ENCODE measurements around the gene AFAP1L1.

DNA sequence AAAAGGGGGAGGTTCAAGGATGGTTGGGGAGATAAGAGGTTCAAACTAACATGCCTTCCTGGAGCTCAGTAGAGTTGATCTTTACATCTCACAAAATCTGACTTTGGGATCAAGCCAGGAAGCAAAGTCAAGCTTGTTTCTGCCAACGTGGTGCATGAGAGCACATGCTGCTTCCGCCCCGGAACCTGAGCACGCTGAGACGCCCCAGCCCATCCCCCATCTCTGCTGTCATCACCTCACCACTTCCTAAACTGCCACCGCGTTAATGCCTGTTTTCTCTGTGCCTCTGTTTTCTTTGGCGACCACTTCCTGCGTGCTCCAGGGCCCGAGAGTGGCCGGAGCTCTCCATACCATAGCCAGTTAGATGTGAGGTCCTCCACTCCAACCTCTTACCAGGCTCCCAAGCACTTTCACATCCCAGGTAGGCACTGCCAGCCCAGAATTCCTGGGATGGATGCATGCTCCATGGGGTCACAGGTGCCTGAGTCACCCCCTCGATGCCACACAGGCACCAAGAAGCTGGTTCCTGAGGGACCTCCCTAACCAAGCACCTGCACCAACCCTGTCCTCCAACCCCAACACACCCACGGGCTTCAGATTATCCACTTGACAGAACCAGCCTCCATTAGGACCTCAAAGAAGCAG, 31.2 kb upstream of the AFAP1L1 start:
- TF ChIP-seq, protein P1, sequence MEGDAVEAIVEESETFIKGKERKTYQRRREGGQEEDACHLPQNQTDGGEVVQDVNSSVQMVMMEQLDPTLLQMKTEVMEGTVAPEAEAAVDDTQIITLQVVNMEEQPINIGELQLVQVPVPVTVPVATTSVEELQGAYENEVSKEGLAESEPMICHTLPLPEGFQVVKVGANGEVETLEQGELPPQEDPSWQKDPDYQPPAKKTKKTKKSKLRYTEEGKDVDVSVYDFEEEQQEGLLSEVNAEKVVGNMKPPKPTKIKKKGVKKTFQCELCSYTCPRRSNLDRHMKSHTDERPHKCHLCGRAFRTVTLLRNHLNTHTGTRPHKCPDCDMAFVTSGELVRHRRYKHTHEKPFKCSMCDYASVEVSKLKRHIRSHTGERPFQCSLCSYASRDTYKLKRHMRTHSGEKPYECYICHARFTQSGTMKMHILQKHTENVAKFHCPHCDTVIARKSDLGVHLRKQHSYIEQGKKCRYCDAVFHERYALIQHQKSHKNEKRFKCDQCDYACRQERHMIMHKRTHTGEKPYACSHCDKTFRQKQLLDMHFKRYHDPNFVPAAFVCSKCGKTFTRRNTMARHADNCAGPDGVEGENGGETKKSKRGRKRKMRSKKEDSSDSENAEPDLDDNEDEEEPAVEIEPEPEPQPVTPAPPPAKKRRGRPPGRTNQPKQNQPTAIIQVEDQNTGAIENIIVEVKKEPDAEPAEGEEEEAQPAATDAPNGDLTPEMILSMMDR (conservative IDR thresholded peaks at IDR 0.05; ENCODE audit: low read length), result no peak
- TF ChIP-seq EZH2phosphoT487 (IDR thresholded peaks at IDR 0.05; ENCODE audit: borderline replicate concordance, low read depth, low read length), result no peak

Data from OCI-LY7 (cell line).